ELR (cell line): Measurements from ENCODE around the gene ZNF691.
"Not testable (repeated sequence)": the region's sequence is repeated elsewhere in the genome, so short reads cannot be mapped to it uniquely, and the experiment has no call there.

Experiments used
- DNase-seq: peaks from one replicate; pipeline ENCODE4 v3.0.0-alpha.2; 2015; ENCODE audit warnings: low read depth

Gene ZNF691

GRCh38 chr1:42846257-42847110 is at the start of gene ZNF691:
TSS of gene ZNF691 (plus strand) at chr1:42846613. CDS start at chr1:42849659, 3,046 bp downstream.
- DNase-seq = peak; percentile 98

GRCh38 chr1:42797414-42797813 is 49.0 kb upstream of the ZNF691 start:
- DNase-seq = no peak

- DNase-seq = no peak
These were observed 48.4 kb upstream of the ZNF691 start for GRCh38 chr1:42797979-42798378.

- DNase-seq = no peak
These were observed 44.5 kb upstream of the ZNF691 start for GRCh38 chr1:42801832-42802473.

- no peak for DNase-seq
These were observed 40.2 kb upstream of the ZNF691 start for GRCh38 chr1:42806171-42806570.

GRCh38 chr1:42806593-42806992 is 39.8 kb upstream of the ZNF691 start:
- peak; percentile 28 for DNase-seq

- DNase-seq = no peak
These were observed 39.3 kb upstream of the ZNF691 start for GRCh38 chr1:42807056-42807668.

- DNase-seq = not testable (repeated sequence)
These were observed 31.6 kb upstream of the ZNF691 start for GRCh38 chr1:42814815-42815214.

GRCh38 chr1:42815941-42816584 is 30.4 kb upstream of the ZNF691 start:
- peak; percentile 41 for DNase-seq

- peak; percentile 87 for DNase-seq
These were observed 29.6 kb upstream of the ZNF691 start, which contains the start of the genes ERMAP and SVBP for GRCh38 chr1:42816585-42817439. TSS of gene ERMAP (plus strand) at chr1:42817122. CDS start at chr1:42830449, 13,327 bp downstream. TSS of gene SVBP (minus strand) at chr1:42817397. CDS start at chr1:42816544, 853 bp downstream.

GRCh38 chr1:42817440-42817767 is 29.0 kb upstream of the ZNF691 start:
- DNase-seq = no peak

- DNase-seq = peak; percentile 3
These were observed 28.4 kb upstream of the ZNF691 start for GRCh38 chr1:42817976-42818375.

- no peak for DNase-seq
These were observed 25.6 kb upstream of the ZNF691 start for GRCh38 chr1:42820813-42821212.

- no peak for DNase-seq
These were observed 24.7 kb upstream of the ZNF691 start for GRCh38 chr1:42821690-42822089.

GRCh38 chr1:42822800-42823392 is 23.5 kb upstream of the ZNF691 start:
- DNase-seq = no peak

GRCh38 chr1:42824481-42825035 is 21.9 kb upstream of the ZNF691 start:
- DNase-seq = no peak

- no peak for DNase-seq
These were observed 21.2 kb upstream of the ZNF691 start for GRCh38 chr1:42825036-42825851.

GRCh38 chr1:42830631-42831030 is 15.8 kb upstream of the ZNF691 start:
- no peak for DNase-seq

- no peak for DNase-seq
These were observed 15.1 kb upstream of the ZNF691 start for GRCh38 chr1:42831273-42831672.
